T1000 (cell line): ENCODE results near the gene C5AR1.
"Not testable (repeated sequence)": the region's sequence is repeated elsewhere in the genome, so short reads cannot be mapped to it uniquely, and the experiment has no call there.

ENCODE experiments used
- DNase-seq: peaks from one replicate; lab custom pipeline; 2025; ENCODE audit warnings: mixed read lengths; lab: John Stamatoyannopoulos, UW

C5AR1 gene

DNA sequence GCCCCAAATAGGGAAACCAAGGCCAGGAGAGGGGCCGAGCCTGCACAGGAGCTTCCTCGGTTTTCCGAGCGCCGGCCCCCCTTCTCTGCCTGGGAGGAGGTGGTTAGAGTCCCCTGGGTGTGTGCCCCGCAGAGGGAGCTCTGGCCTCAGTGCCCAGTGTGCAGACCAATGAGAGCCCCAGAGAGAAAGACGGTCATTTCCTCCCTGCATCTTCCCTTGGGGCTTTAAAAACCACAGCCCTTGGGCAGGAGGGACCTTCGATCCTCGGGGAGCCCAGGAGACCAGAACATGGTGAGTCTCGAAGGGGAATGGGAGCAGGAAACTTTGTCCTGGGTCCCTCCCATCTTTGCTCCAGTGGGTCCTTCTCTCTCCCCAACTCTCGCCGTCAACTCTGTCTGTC lies at the start of gene C5AR1:
Gene C5AR1 (plus strand): TSS at position 254 of the 400 bp plus-strand sequence. CDS start 35 bp downstream, at position 289.
- no peak for DNase-seq

DNA sequence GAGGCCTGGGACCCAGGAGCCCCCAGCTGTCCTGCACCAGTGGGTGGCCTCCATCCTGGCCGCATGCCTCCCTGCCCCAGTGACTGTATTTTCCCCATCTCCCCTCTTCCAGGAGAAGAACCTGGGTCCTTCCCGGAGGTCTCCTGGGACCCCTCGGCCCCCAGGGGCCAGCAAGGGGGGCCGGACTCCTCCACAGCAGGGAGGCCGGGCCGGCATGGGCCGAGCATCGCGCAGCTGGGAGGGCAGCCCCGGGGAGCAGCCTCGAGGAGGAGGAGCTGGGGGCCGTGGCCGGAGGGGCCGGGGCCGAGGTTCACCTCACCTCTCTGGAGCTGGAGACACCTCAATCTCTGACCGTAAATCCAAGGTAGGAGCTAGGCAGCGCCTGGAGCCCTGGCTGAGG lies 49.2 kb upstream of the C5AR1 start:
- DNase-seq, result no peak

DNA sequence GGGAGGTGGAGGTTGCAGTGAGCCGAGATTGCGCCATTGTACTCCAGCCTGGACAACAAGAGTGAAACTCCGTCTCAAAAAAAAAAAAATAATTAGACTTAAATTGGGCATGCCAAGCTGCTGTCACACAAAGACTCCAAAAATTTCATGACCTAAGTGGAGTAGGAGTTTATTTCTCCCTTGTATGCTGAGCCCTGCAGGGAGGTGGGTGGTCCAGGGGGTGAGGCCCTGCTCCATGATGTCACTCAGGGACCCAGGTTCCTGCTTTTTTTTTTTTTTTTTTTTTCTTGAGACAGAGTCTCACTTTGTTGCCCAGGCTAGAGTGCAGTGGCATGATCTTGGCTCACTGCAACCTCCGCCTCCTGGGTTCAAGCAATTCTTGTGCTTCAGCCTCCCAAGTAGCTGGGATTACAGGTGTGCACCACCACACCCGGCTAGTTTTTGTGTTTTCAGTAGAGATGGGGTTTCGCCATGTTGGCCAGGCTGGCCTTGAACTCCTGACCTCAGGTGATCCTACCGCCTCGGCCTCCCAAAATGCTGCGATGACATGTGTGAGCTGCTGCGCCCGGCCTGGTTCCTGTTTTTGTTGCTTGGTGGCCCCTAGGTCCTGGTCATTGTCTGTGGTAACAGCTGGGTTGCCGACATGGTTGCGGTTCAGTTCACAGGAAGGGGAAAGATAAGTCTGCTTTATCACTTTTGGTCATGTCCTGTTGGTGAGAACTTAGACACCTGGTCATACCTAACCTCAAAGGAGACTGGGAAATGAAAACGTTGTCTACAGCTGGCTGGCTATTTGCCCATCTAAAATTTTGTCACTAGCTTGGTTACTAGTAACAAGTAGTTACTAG lies 47.5 kb upstream of the C5AR1 start:
- DNase-seq, result not testable (repeated sequence)

DNA sequence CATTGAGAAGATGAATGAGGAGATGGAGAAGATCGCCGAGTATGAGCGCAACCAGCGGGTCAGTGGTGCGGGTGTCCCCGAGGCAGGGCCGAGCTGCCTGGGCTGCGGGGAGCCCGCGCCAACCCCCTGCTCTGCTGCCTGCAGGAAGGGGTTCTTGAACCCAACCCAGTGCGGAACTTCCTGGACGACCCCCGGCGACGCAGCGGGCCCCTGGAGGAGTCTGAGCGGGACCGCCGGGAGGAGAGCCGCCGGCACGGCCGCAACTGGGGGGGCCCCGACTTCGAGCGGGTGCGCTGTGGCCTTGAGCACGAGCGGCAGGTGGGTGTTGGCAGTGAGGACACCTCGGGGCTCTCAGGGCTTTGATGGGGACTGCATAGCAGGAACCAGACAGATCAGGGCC lies 45.0 kb upstream of the C5AR1 start:
- no peak for DNase-seq

DNA sequence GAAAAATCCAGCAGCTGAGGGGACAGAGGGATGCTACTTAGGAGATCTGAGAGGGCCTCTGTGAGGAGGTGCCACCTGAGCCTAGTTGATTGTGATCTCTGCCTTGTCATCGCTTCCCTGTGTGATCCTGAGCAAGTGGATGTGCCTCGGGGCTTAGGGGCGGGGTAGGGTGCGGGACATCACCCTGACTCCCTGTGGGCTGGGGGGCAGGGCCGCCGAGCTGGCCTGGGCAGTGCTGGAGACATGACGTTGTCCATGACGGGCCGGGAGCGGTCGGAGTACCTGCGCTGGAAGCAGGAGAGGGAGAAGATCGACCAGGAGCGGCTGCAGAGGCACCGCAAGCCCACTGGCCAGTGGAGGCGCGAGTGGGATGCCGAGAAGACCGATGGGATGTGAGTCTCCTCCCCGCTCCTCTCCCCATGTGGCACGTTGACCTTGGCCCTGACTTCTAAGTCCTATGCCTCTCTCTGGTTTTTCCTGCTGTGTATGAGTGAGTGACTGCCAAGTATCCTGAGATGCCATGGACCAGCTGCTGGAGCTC lies 43.2 kb upstream of the C5AR1 start:
- no peak for DNase-seq

DNA sequence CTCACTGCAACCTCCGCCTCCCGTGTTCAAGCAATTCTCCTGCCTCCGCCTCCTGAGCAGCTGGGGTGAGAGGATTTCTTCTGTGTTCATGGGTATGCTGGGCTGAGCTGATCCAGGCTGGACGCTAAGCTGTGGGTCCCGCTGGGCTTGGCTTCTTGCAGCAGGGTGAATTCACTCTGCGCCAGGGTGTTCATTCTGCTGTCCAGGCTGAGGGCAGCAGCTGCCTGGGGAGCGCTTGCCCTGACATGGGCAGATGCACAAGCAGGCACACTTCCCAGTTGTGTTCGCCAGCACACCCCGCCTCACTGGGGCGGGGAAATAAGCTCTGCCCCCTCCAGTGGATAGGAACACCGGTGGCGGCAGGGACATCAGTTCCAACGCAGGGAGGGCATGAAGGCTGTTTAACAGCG lies 42.3 kb upstream of the C5AR1 start:
- no peak for DNase-seq

DNA sequence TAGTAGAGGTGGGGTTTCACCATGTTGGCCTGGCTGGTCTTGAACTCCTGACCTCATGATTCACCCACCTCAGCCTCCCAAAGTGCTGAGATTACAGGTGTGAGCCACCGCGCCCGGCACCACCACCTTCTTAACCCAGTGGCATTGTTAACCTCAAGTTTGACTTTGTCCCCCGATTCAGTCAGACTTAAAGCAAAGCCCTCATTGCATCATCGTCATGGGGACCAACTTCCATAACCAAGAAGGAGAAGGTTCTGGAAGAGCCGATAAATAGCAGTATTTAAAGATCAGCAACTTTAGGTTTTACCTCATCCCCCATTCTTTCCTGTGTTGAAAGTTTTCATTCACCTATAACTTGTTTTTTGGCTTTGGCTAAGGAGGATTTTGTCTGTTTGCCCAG lies 41.6 kb upstream of the C5AR1 start:
- no peak for DNase-seq

DNA sequence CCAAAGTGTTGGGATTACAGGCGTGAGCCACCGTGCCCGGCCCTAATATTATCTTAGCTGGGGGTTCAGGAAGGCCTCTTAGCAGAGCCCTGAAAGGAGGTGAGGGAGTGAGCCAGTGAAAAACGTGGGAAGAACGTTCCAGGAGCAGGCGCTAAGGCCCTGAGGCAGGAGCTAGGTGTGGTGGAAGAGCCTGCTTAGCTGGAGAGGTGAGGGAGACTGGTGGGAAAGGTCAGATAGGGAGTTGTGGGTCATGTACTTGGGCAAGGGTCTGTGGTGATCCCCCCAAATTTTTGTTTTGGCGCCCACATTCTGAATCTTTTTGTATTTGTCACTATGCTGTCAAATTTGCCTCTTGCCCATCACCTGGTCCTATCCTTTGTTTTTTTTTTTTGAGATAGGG lies 40.1 kb upstream of the C5AR1 start:
- DNase-seq, result no peak

DNA sequence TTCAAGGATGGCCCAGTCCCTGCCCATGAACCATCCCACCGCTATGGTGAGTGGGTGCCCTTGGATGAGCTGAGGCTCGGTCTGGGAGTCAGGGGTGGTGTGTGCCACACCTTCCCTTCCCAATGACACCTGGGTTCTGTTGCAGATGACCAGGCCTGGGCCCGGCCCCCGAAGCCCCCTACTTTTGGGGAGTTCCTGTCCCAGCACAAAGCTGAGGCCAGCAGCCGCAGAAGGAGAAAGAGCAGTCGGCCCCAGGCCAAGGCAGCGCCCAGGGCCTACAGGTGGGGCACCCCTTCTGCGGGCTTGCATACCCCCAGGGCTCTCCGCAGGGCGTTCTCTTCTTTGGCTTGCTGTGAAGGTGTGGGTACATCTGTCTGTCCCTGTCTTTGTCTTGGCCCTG lies 39.3 kb upstream of the C5AR1 start:
- no peak for DNase-seq

DNA sequence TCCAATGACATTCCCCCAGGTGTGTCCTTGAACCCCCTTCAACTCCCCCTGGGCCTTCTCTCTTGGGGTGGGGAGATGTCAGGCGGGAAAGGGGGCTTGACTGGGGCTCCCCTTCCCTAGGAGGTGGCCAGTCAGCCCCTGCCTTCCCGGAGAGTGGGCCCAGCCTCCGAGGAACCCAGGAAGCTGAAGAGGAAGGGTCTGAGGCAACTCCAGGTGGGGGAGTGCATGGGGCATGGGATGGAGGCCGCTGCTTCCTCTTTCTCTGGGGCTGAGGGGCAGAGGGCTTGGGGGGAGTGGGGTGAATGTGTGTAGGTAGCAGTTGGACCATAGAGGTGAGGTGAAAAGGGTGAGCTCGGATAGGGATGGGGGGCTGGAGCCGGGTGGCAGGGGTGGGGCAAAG lies 37.7 kb upstream of the C5AR1 start:
- no peak for DNase-seq

DNA sequence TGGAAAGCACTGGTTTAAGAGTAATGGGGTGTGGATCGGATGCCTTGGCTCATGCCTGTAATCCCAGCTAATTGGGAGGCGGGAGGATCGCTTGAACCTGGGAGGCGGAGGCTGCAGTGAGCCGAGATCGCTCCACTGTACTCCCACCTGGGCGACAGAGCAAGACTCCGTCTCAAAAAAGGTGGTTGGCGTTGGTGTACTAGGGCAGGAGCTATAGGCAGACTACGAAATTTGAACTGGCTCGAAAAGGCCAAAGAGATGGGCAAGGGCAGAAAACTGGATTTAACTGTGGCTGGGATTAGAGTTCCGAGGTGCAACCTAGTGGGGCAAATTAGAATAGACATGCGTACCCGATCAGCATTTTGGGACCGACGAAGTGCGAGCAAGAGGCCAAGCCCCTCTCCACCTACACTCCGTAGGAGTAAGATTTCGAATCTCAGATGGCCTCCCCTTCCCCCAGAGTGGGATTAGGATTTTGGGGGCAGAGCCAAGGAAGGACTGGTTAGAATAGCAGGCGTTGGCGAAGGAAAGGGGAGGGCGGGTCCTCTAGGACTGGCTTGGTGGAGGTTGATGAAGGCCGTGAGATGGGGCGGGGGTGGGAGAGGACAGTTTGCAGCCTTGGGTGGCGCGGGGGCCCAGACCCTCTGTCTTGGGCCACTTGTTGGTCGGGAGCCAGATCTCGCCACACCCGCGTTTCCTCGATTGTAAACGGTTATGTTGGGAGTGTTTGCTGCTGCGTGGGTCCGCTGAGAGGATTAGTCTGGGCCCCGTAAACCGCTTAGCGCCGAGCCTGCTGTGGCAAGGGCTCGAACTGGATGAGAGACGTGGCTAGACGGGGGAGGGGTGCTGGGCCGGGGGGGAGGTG lies 37.0 kb upstream of the C5AR1 start:
- DNase-seq, result no peak

DNA sequence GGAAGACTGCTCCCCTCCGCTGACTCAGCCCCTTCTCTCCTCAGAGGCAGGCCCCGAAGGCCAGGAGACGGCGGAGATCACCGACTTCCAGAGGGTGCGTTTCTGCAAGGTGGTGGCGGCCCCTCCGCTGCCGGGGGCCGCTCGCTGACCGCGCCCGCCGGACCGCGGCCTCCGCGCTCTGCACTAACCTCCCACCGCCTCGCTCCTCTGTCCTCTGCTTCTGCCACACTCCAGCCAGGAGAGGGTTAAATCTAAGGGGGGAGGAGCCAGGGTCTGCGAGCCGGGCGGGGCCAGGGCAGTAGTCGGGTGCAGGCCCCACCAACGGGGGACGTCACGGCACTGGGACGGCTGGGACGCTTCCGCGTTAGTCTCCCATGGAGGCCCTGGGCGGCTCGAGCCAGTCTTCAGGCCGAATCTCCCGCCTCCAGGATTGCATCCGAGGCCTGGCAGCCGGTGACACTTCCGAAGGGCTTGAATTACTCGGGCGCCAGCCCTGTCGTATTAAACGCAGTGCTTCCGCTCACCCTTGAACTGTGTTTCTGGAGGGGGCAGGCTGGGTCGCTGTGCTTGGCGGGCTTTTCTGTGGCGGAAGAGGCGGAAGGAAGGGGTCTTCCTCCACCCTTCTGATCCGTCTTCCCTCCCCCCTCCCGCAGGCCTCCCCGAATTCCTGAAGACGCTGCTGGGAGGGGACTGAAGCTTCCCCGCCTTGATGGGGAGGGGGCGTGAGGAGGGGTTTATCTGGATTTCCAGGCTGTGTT lies 36.2 kb upstream of the C5AR1 start:
- DNase-seq, result peak; percentile 78

DNA sequence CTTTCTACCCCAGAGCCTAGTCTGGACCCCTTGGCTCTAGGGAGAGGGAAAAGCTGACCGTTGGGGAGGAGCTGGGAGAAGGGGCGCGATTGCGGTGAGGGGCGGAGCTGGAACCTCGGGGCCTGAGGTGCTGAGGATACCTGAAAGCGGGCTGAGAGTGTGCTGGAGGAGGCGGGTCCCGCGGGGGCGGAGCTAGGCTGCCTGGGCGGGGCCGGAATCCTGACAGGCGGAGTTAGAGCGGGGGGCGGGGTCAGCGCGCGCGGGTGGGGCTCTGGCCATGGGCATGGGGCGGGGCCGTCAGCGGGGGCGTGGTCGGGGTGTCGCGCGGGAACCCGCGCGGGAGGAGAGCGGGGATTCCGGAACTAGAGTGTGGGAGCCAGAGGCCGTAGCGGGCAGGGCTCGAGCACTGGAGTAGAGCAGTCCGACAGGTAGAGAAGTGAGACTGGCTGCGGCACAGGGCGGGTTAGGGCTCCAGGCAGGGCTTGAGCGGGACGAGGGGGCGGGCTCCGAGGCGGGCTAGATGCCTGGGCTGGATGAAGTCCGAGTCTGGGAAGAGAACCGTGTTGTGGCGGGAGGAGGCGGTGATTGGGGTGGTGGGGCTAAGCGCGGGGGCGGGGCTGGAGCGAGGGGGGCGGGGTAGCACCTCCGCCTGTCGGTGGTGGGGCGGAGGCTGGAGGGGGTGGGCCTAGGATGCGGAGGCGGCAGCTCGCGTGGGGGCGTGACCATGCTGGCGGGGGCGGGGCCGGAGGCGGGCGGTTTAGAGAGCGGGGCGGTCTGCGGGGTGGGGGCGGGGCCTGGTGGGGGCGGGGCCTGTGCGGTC lies 35.4 kb upstream of the C5AR1 start, which contains the start of gene INAFM1:
Gene INAFM1 (plus strand): TSS at position 815 of the 820 bp plus-strand sequence. CDS start 35 bp downstream, outside the sequence.
- peak; percentile 91 for DNase-seq

DNA sequence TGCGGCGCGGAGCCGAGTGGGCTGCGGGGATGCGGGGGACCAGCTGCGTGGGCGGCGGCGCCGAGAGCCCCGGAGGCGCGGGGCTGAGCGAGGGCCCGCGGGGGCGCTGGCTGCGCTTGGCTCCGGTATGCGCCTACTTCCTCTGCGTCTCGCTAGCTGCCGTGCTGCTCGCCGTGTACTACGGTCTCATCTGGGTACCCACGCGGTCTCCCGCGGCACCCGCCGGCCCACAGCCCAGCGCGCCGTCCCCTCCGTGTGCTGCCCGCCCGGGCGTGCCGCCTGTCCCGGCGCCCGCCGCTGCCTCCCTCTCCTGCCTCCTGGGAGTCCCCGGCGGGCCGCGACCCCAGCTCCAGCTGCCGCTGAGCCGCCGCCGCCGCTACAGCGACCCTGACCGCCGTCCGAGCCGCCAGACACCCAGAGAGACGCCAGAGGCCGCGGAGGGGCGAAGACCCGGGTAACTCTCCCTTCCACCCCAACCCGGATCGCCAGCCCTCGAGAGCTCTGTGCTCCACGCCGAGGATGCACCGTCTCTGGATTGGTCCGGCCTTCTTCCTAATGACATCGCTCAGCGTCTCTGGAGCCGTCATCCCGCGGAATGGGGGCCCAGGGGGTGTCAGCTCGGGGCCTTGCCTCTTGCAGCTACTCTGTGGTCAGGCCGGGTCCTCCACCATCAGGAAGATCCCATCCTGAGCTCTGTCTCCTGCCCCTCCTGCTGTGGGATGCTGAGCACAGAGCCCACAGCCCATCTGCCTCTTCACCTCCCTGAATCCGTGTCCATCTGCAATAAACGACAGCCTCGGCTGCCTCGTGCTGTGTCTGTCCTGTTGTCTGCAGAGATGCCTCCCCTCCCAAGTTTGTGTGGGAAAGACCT lies 34.5 kb upstream of the C5AR1 start:
- DNase-seq, result no peak

DNA sequence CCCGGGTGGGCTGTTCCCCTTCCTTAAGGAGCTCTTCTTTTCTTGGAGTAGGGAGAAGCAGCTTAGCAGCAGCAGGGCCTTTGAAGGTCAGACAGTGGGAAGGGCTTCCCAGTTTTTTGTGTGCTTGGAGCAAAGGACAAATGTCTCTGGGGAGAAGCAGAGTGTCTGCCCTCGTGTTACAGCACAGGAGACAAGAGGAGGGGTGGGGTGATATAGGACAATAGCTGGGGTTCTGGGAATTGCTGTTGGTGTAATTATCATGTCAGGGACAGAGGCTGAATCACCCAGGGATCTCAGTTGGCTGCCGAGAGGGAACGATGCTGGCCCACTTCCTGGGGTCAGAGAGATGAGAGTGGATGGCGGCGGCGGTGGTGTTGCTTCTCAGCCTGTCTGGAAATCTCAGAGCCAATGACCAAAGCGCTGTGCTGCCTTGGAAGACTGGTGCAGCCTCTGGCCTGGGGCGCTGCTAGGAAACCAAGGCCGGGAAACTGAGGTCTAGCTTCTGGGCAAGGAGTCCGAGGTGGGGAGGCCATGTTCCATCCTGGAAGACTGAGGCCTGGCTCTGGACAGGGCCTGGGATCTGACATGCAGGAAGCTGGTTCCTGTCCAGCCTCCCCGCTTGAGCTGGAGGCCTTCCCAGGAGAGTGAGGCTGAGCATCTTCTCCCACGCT lies 33.7 kb upstream of the C5AR1 start:
- no peak for DNase-seq

DNA sequence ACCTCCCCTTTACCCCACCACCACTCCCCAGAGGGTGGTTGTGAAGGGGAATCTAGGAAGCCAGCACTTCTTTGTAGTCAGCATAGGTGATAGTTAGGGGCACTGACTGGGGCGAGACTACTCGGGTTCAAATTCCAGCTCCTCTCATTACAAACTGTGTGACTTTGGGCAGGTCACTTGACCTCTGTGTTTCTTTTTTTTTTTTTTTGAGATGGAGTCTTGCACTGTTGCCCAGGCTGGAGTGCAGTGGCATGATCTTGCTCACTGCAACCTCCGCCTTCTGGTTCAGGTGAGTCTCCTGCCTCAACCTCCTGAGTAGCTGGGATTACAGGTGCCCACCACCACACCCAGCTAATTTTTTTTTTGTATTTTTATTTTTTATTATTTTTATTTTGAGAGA lies 33.1 kb upstream of the C5AR1 start:
- DNase-seq, result not testable (repeated sequence)

DNA sequence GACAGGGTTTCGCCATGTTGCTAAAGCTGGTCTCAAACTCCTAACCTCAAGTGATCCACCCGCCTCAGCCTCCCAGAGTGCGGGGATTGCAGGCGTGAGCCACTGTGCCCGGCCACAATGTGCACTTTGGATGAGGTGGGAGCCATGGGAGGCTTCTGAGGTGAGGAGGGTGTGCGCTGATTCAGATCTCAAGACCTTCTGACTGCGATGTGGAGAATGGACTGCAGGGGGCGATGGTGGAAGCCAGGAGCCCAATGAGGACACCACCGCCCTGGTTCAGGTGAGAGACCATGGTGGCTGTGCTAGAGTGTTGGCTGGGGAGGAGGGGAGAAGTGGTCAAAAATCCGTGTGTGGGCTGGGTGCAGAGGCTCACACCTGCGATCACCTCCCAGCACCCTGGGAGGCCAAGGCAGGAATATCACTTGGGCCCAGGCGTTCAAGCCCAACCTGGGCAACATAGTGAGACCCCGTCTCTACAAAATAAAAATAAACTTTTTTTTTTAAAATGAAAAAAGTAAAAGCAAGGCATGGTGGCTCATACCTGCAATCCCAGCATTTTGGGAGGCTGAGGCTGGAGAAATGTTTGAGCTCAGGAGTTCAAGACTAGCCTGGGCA lies 29.4 kb upstream of the C5AR1 start:
- DNase-seq, result no peak

DNA sequence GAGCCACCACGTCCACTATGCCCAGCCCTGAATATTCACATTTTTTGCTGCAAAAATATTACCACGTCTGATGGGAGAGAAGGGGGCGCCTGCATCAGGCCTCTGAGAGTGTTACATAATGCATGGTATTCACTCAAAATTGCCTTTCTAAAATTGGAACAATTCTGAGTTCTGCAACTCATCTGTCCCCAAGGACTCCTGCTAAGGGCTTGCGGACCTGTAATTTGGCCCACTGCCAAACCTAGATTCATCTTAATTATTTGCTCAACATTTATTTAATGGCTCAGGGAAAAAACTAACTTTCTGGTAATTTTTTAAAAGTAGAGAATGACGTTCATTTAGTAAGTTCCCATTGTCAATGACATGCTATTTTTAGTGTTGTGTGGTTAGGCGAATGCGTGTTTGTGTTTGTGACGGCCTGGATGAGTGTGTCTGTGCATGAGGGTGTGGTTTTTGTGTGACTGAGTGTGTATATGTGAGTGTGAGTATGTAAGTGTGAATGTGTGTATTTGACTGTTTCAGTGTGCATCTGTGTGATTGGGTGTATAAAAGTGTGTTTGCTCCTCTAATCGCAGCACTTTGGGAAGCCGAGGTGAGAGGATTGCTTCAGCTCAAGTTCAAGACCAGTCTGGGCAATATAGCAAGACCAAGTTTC lies 26.1 kb upstream of the C5AR1 start:
- DNase-seq, result no peak
